Activated B cell treated with CpG ODN at 0.5 μM for 24 hours (primary cell): ENCODE data around the gene ZNF750. TPM values are rescaled to one million over a fixed set of nuclear protein-coding genes. Genes with fewer than 3 reads are reported as not detected.

Experiments
- ATAC-seq: fragments of 200-7000 bp; cut with Tn5 transposase; one replicate; pipeline ENCODE4 v1.10.0; 2021; ENCODE audit warnings: low read depth, mild to moderate bottlenecking, moderate library complexity
- CTCF ChIA-PET: fragments of 350-600 bp; sonication (Branson Sonifier 250); formaldehyde crosslinking; loops from one replicate; lab custom pipeline; 2021; ENCODE audit warnings: antibody characterized with exemption; lab: Charles Lee
- POLR2A ChIA-PET: fragments of 350-600 bp; sonication (Branson Sonifier 250); formaldehyde crosslinking; loops from one replicate; lab custom pipeline; 2021; ENCODE audit warnings: antibody characterized with exemption; lab: Charles Lee
- DNase-seq: peaks from one replicate; pipeline ENCODE4 v3.0.0; 2022
- H3K27ac Mint-ChIP-seq: one replicate; pipeline ENCODE4 v1.8.0; 2020; ENCODE audit warnings: mixed read lengths
- H3K27me3 Mint-ChIP-seq: one replicate; pipeline ENCODE4 v1.8.0; 2021; ENCODE audit warnings: mixed read lengths
- H3K36me3 Mint-ChIP-seq: one replicate; pipeline ENCODE4 v1.8.0; 2021; ENCODE audit warnings: low read depth, mixed read lengths
- H3K4me1 Mint-ChIP-seq: one replicate; pipeline ENCODE4 v1.8.0; 2021; ENCODE audit warnings: mixed read lengths
- H3K4me3 Mint-ChIP-seq: one replicate; pipeline ENCODE4 v1.8.0; 2020; ENCODE audit warnings: mild to moderate bottlenecking, mixed read lengths
- H3K9me3 Mint-ChIP-seq: one replicate; pipeline ENCODE4 v1.8.0; 2020; ENCODE audit warnings: mixed read lengths
- CTCF ChIP-seq: fragments of 200-600 bp; IDR thresholded peaks from one replicate; pipeline ENCODE4 v1.8.0; 2022; ENCODE audit warnings: antibody characterized with exemption, mild to moderate bottlenecking
- intact Hi-C: fragments of 100-400 bp; cut with micrococcal nuclease; formaldehyde crosslinking; loops from one replicate; pipeline ENCODE4 v1.15.1; 2024
- total RNA-seq: library from RNA; stranded (reverse); gene quantifications from 2 replicates; pipeline ENCODE4 v1.2.3, GENCODE V29; 2022

The ZNF750 gene
- total RNA-seq, 1 donor from 2014 or later, result not detected

- H3K27ac Mint-ChIP-seq, result peak overlapping the region; percentile 72
- CTCF ChIA-PET, result interaction anchor here (1.0 to 2.0 kb wide), 5 partner anchors 11 to 216 kb away, joined by 3 to 10 read pairs (median 5); no protein-coding TSS in a partner anchor
- POLR2A ChIA-PET, result interaction anchor here (1.5 to 4.7 kb wide), 5 partner anchors 9 to 67 kb away, joined by 5 to 42 read pairs (median 12); no protein-coding TSS in a partner anchor
- ATAC-seq, result peak; percentile 63
- TF ChIP-seq CTCF, result no peak
- intact Hi-C loops, result loop anchor here (2.0 kb wide), 1 partner anchor 14 kb away; no protein-coding TSS in a partner anchor
- H3K27me3 Mint-ChIP-seq, result no peaks in the 10 kb centered on the region
- H3K4me1 Mint-ChIP-seq, result peaks cover 56% of the 10 kb centered on the region
- peaks cover 3% of the 10 kb centered on the region for H3K36me3 Mint-ChIP-seq
- peak overlapping the region; percentile 64 for H3K4me3 Mint-ChIP-seq
- H3K9me3 Mint-ChIP-seq, result peaks cover 4% of the 10 kb centered on the region
- DNase-seq, result no peak
Measured at GRCh38 chr17:82884341-82884969, 44.6 kb upstream of the ZNF750 start.

- CTCF ChIA-PET, result interaction anchor here (2.0 kb wide), 1 partner anchor 10 kb away, joined by 5 read pairs; no protein-coding TSS in a partner anchor
- peaks cover 56% of the 10 kb centered on the region for H3K4me1 Mint-ChIP-seq
- no peak overlapping the region for H3K27ac Mint-ChIP-seq
- POLR2A ChIA-PET, result interaction anchor here (1.0 to 4.7 kb wide), 3 partner anchors 11 to 20 kb away, joined by 3 to 42 read pairs (median 17); no protein-coding TSS in a partner anchor
- ATAC-seq, result no peak
- DNase-seq, result no peak
- peaks cover 4% of the 10 kb centered on the region for H3K9me3 Mint-ChIP-seq
- no peaks in the 10 kb centered on the region for H3K27me3 Mint-ChIP-seq
- TF ChIP-seq CTCF, result no peak
- no peak overlapping the region for H3K4me3 Mint-ChIP-seq
- peaks cover 5% of the 10 kb centered on the region for H3K36me3 Mint-ChIP-seq
- intact Hi-C loops, result loop anchor here (2.0 kb wide), 1 partner anchor 13 kb away; no protein-coding TSS in a partner anchor
Measured at GRCh38 chr17:82883419-82884031, 43.7 kb upstream of the ZNF750 start.

- no peak for TF ChIP-seq CTCF
Measured at GRCh38 chr17:82882715-82883418, 43.0 kb upstream of the ZNF750 start.

GRCh38 chr17:82881900-82882714 is 42.3 kb upstream of the ZNF750 start:
- no peak for DNase-seq
- peaks cover 47% of the 10 kb centered on the region for H3K4me1 Mint-ChIP-seq
- H3K36me3 Mint-ChIP-seq, result peaks cover 2% of the 10 kb centered on the region
- peak overlapping the region; percentile 24 for H3K4me3 Mint-ChIP-seq
- H3K27ac Mint-ChIP-seq, result no peak overlapping the region
- CTCF ChIA-PET, result no interaction called here
- no peaks in the 10 kb centered on the region for H3K27me3 Mint-ChIP-seq
- POLR2A ChIA-PET, result interaction anchor here (1.1 kb wide), 1 partner anchor 11 kb away, joined by 3 read pairs; no protein-coding TSS in a partner anchor
- no peak for ATAC-seq
- intact Hi-C loops, result no loop called here
- no peaks in the 10 kb centered on the region for H3K9me3 Mint-ChIP-seq
- no peak for TF ChIP-seq CTCF

More at GRCh38 chr17:82882715-82883418, 43.0 kb upstream of the ZNF750 start:
- intact Hi-C loops, result no loop called here
- peaks cover 55% of the 10 kb centered on the region for H3K4me1 Mint-ChIP-seq
- peak overlapping the region; percentile 24 for H3K4me3 Mint-ChIP-seq
- CTCF ChIA-PET, result no interaction called here
- ATAC-seq (peak; percentile 47), DNase-seq (no peak)
- POLR2A ChIA-PET, result interaction anchor here (1.0 to 4.7 kb wide), 2 partner anchors 11 to 13 kb away, joined by 3 to 42 read pairs; no protein-coding TSS in a partner anchor
- H3K27ac Mint-ChIP-seq, result no peak overlapping the region
- H3K9me3 Mint-ChIP-seq, result peaks cover 3% of the 10 kb centered on the region
- H3K36me3 Mint-ChIP-seq, result peaks cover 4% of the 10 kb centered on the region
- H3K27me3 Mint-ChIP-seq, result no peaks in the 10 kb centered on the region
